NCI-H748 treated with DMSO at 0.1 percent for 48 hours (cell line): ENCODE measurements around the gene GPR132.
A peak's percentile ranks its signal among the peaks of the same experiment; 100 is the strongest.

Source experiments
- DNase-seq: peaks from one replicate; lab custom pipeline; 2025; lab: John Stamatoyannopoulos, UW

The GPR132 gene

GRCh38 chr14:105061428-105062047 is 3.7 kb downstream of the GPR132 start:
- no peak for DNase-seq

- DNase-seq = no peak
Measured at GRCh38 chr14:105060751-105061427, 4.3 kb downstream of the GPR132 start.

- DNase-seq = no peak
Measured at GRCh38 chr14:105059925-105060565, 5.2 kb downstream of the GPR132 start.

GRCh38 chr14:105059035-105059924 is 6.0 kb downstream of the GPR132 start:
- DNase-seq = no peak

GRCh38 chr14:105058521-105059034 is 6.7 kb downstream of the GPR132 start:
- DNase-seq = no peak

GRCh38 chr14:105056303-105056831 is 8.9 kb downstream of the GPR132 start:
- DNase-seq = no peak

GRCh38 chr14:105055736-105056302 is 9.4 kb downstream of the GPR132 start:
- DNase-seq = no peak

- no peak for DNase-seq
Measured at GRCh38 chr14:105055334-105055733, 9.9 kb downstream of the GPR132 start.

- DNase-seq = no peak
Measured at GRCh38 chr14:105053996-105054395, 11.2 kb downstream of the GPR132 start.

- DNase-seq = no peak
Measured at GRCh38 chr14:105053421-105053820, 11.8 kb downstream of the GPR132 start.

- no peak for DNase-seq
Measured at GRCh38 chr14:105052110-105052458, 13.1 kb downstream of the GPR132 start.

- DNase-seq = no peak
Measured at GRCh38 chr14:105051182-105052109, 13.8 kb downstream of the GPR132 start.

GRCh38 chr14:105050551-105050897 is 14.7 kb downstream of the GPR132 start:
- DNase-seq = peak; percentile 8

- no peak for DNase-seq
Measured at GRCh38 chr14:105049753-105050550, 15.3 kb downstream of the GPR132 start.

- no peak for DNase-seq
Measured at GRCh38 chr14:105047283-105048016, 17.8 kb downstream of the GPR132 start.

- DNase-seq = no peak
Measured at GRCh38 chr14:105046891-105047282, 18.3 kb downstream of the GPR132 start.

GRCh38 chr14:105045710-105046326 is 19.4 kb downstream of the GPR132 start:
- DNase-seq = peak; percentile 59

GRCh38 chr14:105043641-105044040 is 21.6 kb downstream of the GPR132 start:
- DNase-seq = no peak

GRCh38 chr14:105042813-105043212 is 22.4 kb downstream of the GPR132 start:
- DNase-seq = no peak
